ENCODE results near the gene DBNL.

Gene DBNL

DNA sequence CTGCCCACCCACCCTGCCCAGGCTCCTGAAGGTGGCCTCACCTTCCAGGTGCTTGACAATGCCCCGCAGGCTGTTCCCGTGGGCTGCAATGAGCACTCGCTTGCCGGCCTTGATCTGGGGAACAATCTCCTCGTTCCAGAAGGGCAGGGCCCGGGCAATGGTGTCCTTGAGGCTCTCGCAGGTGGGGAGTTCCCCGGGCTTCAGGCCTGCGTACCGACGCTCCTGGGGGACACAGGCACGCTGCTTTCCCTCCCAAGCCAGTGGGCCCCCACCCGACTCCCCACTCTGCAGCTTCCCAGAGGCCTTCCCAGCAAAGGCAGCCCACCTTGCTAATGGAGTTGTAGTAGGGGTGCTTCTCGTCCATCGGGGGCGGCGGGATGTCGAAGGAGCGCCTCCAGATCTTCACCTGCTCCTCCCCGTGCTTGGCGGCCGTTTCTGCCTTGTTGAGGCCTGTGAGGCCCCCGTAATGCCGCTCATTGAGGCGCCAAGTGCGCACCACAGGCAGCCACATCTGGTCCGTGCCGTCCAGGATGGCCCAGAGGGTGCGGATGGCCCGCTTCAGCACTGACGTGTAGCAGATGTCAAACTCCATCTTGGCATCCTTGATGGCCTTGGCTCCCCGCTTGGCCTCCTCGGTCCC, 20.4 kb downstream of the DBNL start:
- H3K4me3 ChIP-seq (ENCODE audit: low read depth, low read length): no peak overlapping the region
- in situ Hi-C loops (cut with HindIII; ENCODE audit: low pct_ligation_motif_present, low sequenced_read_pairs): no loop called here
- H3K27ac ChIP-seq: no peak overlapping the region
- TF ChIP-seq, protein P1, sequence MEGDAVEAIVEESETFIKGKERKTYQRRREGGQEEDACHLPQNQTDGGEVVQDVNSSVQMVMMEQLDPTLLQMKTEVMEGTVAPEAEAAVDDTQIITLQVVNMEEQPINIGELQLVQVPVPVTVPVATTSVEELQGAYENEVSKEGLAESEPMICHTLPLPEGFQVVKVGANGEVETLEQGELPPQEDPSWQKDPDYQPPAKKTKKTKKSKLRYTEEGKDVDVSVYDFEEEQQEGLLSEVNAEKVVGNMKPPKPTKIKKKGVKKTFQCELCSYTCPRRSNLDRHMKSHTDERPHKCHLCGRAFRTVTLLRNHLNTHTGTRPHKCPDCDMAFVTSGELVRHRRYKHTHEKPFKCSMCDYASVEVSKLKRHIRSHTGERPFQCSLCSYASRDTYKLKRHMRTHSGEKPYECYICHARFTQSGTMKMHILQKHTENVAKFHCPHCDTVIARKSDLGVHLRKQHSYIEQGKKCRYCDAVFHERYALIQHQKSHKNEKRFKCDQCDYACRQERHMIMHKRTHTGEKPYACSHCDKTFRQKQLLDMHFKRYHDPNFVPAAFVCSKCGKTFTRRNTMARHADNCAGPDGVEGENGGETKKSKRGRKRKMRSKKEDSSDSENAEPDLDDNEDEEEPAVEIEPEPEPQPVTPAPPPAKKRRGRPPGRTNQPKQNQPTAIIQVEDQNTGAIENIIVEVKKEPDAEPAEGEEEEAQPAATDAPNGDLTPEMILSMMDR (IDR thresholded peaks at IDR 0.05; ENCODE audit: low read depth, low read length, missing control alignments): no peak
- no peaks in the 10 kb centered on the region for H3K27me3 ChIP-seq (replicated peaks)
- DNase-seq: no peak
- peaks cover 25% of the 10 kb centered on the region for H3K36me3 ChIP-seq (replicated peaks)

DNA sequence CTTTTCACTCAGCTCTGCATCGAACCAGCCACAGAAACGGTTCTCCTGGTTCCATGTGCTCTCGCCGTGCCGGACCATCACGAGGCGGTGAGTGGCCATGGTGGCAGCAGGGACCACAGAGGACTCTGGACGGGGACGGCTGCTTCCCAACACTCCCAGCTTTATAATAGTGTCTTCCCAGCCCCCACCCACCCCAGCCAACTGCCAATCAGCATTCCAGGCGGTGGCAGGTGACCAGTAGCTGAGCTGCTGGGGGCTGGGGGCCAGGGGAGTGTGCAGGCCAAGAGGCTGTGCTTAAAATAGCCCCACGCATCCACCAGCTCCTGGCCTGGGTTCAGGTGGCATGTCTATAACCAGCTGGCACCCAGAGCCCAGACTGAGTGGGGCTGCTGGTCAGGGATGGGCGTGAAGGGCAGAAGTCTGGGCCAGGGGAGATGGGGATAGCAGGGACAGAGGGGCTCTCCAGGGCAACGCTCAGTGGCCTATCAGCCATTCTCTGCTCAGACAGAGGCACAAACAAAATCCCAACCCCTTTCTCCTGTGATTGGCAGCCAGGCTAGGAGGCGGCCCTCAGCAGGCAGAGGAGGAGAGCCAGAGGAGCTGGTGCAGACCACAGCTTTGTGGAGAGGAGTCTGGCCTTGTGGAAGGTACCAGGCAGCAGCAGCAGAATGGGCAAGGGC, 21.1 kb downstream of the DBNL start, which contains the start of gene PGAM2:
Gene PGAM2, minus strand, starts transcription at position 137 of the 680 bp plus-strand sequence. Its CDS starts 38 bp downstream, at position 99.
- Histone ChIP-seq H3K27me3 (replicated peaks) (no peaks in the 10 kb centered on the region), H3K27ac (no peak within 1 kb of the TSS), H3K36me3 (replicated peaks) (peaks cover 18% of the 10 kb centered on the region), H3K4me3 (ENCODE audit: low read depth, low read length) (no peak within 1 kb of the TSS)
- TF ChIP-seq, protein P1 (IDR thresholded peaks at IDR 0.05; ENCODE audit: low read depth, low read length, missing control alignments): no peak
- in situ Hi-C loops (cut with HindIII; ENCODE audit: low pct_ligation_motif_present, low sequenced_read_pairs): no loop called here
- no peak for DNase-seq

DNA sequence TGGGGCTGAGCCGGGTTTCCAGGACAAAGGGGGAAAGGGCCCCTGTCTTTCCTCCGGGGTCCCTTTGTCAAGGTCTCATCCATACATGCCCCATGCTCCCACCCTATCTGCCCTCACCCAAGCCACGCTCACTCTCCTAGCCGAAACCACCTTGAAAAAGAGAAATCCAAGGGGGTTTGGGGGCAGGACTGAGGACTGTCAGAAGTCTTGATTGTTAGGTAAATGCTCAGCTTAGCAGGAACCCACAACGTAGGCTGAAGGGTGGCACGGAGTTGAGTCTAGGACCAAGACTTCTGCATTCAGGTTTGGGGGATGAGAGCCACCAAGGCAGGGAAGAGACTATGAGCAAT, 21.6 kb downstream of the DBNL start:
- Histone ChIP-seq H3K27ac (no peak overlapping the region), H3K27me3 (replicated peaks) (no peaks in the 10 kb centered on the region), H3K36me3 (replicated peaks) (peaks cover 13% of the 10 kb centered on the region), H3K4me3 (ENCODE audit: low read depth, low read length) (no peak overlapping the region)
- TF ChIP-seq, protein P1 (IDR thresholded peaks at IDR 0.05; ENCODE audit: low read depth, low read length, missing control alignments): no peak
- no peak for DNase-seq
- in situ Hi-C loops (cut with HindIII; ENCODE audit: low pct_ligation_motif_present, low sequenced_read_pairs): no loop called here

DNA sequence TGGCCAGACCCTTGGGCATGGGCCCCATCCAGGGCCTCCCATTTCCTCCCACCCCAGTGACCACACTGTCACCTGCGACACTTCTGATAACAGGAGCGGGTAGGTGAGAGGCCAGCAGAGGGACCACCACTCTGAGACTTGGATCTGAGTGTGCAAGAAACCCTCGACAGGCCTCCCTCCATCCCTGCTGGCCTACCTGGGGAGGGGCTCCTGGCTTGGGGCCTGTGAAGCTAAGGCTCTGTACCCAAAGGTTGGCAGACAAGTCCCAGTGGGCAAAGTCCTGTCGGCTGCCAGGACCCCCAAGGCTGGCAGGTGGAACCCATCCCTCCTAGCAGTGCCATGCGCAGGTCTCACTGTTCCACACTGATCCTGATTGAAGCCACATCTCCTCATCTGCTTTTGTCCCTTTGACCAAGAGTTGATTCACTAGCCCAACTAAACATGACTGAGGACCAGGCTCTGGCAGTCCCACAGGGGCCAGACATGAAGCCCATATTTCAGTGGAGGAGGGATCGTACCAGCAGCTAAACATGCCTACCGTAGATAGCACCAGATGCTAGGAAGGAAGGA, 22.1 kb downstream of the DBNL start:
- Histone ChIP-seq H3K27ac (no peak overlapping the region), H3K36me3 (replicated peaks) (peaks cover 8% of the 10 kb centered on the region), H3K27me3 (replicated peaks) (no peaks in the 10 kb centered on the region), H3K4me3 (ENCODE audit: low read depth, low read length) (no peak overlapping the region)
- DNase-seq: no peak
- in situ Hi-C loops (cut with HindIII; ENCODE audit: low pct_ligation_motif_present, low sequenced_read_pairs): no loop called here
- TF ChIP-seq, protein P1 (IDR thresholded peaks at IDR 0.05; ENCODE audit: low read depth, low read length, missing control alignments): no peak

DNA sequence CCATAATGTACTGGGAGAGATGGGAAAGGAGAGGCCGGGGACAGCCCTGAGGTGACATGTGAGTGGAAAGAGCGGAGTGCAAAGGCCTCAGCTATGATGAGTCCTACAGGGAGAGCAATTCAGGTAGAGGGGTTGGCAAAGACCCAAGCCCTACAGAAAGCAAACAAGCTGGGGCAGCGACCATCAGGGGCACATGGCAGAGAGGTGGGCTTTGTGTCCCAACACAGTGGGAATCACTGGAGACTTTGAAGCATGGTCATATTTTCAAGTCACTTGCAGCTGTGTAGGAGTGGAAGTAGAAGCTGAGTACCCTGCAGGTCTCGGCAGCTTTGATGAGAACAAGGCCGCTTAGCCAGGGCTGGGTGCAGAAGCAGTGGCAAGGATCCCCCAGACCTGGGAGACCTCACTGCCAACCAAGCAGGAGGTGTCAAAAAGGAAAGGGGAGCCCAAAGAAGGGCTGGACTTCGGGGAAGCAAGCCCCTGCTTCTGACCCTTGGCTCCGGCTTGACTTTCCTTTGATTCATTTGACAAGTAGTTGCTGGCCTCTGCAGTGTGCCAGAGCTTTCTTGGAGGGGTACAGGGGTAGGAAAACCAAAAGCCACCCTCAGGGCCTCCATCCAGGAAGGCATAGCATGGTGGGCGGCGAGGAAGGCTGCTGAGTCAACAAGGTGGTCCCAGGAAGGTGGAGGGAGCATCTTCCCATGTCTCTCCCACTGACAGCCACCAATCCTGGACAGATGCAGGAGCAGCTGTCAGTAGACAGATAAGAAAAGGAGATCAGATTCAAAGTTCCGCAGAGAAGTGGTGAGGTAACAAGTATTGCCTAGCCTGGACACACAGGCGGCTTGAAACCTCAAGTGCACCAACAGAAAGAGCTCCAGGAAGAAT, 22.8 kb downstream of the DBNL start:
- H3K4me3 ChIP-seq (ENCODE audit: low read depth, low read length): no peak overlapping the region

More for the DNA sequence above, 22.8 kb downstream of the DBNL start:
- in situ Hi-C loops (cut with HindIII; ENCODE audit: low pct_ligation_motif_present, low sequenced_read_pairs): no loop called here
- TF ChIP-seq, protein P1 (IDR thresholded peaks at IDR 0.05; ENCODE audit: low read depth, low read length, missing control alignments): no peak
- Histone ChIP-seq H3K27me3 (replicated peaks) (no peaks in the 10 kb centered on the region), H3K27ac (no peak overlapping the region), H3K36me3 (replicated peaks) (peaks cover under 1% of the 10 kb centered on the region)
- no peak for DNase-seq

Measured in brain microvascular endothelial cell (primary cell).